Activated CD8-positive, alpha-beta memory T cell treated with anti-CD3 and anti-CD28 coated beads, Interleukin-2, amount 10 ng/mL, durations not matched to agents 7 days and 5 days (primary cell): ENCODE measurements around the gene CPA3. TPM values are rescaled to one million over a fixed set of nuclear protein-coding genes. Genes with fewer than 3 reads are reported as not detected.

Experiments used
- ATAC-seq: fragments of 150-1000 bp; cut with Tn5 transposase; one replicate; pipeline ENCODE4 v1.10.0; 2021; ENCODE audit warnings: moderate library complexity
- CTCF ChIA-PET: fragments of 350-600 bp; sonication (Branson Sonifier 250); formaldehyde crosslinking; loops from one replicate; lab custom pipeline; 2021; ENCODE audit warnings: antibody characterized with exemption; lab: Charles Lee
- DNase-seq: peaks from one replicate; pipeline ENCODE4 v3.0.0-alpha.2; 2020
- H3K27ac Mint-ChIP-seq: one replicate; pipeline ENCODE4 v1.8.0; 2021; ENCODE audit warnings: mild to moderate bottlenecking, mixed read lengths
- H3K27me3 Mint-ChIP-seq: one replicate; pipeline ENCODE4 v1.8.0; 2021; ENCODE audit warnings: mixed read lengths
- H3K36me3 Mint-ChIP-seq: one replicate; pipeline ENCODE4 v1.8.0; 2021; ENCODE audit warnings: mild to moderate bottlenecking, mixed read lengths
- H3K4me1 Mint-ChIP-seq: one replicate; pipeline ENCODE4 v1.8.0; 2021; ENCODE audit warnings: mixed read lengths
- H3K4me3 Mint-ChIP-seq: one replicate; pipeline ENCODE4 v1.8.0; 2021; ENCODE audit warnings: mild to moderate bottlenecking, moderate library complexity, mixed read lengths
- H3K9me3 Mint-ChIP-seq: one replicate; pipeline ENCODE4 v1.8.0; 2022; ENCODE audit warnings: low read depth, mixed read lengths
- total RNA-seq, 2 experiments: library from RNA; stranded (reverse); gene quantifications; one replicate each; pipeline ENCODE4 v1.2.3, GENCODE V29; 2021

The CPA3 gene
- total RNA-seq, 2 experiments from 2014 or later: not detected

DNA sequence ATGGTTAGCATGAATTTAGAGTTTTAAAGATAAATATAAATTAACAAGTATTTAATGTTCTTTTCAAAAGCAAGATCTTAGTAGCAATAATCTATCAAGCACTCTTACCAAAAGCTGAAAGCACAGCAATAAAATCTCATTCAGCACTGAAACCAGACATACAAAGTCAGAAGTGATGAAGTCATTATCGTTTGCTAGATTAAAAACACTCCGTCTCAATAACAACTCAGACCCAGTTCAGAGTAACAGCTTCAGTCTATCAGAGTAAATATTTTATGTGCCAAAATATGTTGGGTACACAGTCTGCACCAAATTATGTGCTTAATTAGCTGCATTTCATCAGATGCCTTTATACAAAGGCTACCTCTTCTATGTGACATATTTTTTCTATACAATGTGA is 41.6 kb downstream of the CPA3 start:
- ATAC-seq (no peak), DNase-seq (no peak)
- H3K4me3 Mint-ChIP-seq: no peak overlapping the region
- H3K4me1 Mint-ChIP-seq: no peaks in the 10 kb centered on the region
- CTCF ChIA-PET: no interaction called here
- no peaks in the 10 kb centered on the region for H3K9me3 Mint-ChIP-seq
- no peak overlapping the region for H3K27ac Mint-ChIP-seq
- no peaks in the 10 kb centered on the region for H3K36me3 Mint-ChIP-seq
- peaks cover 24% of the 10 kb centered on the region for H3K27me3 Mint-ChIP-seq

- Mint-ChIP-seq H3K27me3 (peaks cover 14% of the 10 kb centered on the region), H3K27ac (no peak overlapping the region), H3K4me3 (no peak overlapping the region), H3K36me3 (no peaks in the 10 kb centered on the region), H3K4me1 (no peaks in the 10 kb centered on the region), H3K9me3 (no peaks in the 10 kb centered on the region)
- ATAC-seq (no peak), DNase-seq (no peak)
- CTCF ChIA-PET: no interaction called here
Observed at GRCh38 chr3:148911173-148911572, 46.1 kb downstream of the CPA3 start.

GRCh38 chr3:148911592-148911991 is 46.5 kb downstream of the CPA3 start:
- Mint-ChIP-seq H3K4me3 (no peak overlapping the region), H3K9me3 (no peaks in the 10 kb centered on the region), H3K27me3 (peaks cover 13% of the 10 kb centered on the region), H3K36me3 (no peaks in the 10 kb centered on the region), H3K4me1 (no peaks in the 10 kb centered on the region), H3K27ac (no peak overlapping the region)
- DNase-seq (no peak), ATAC-seq (no peak)
- CTCF ChIA-PET: no interaction called here

DNA sequence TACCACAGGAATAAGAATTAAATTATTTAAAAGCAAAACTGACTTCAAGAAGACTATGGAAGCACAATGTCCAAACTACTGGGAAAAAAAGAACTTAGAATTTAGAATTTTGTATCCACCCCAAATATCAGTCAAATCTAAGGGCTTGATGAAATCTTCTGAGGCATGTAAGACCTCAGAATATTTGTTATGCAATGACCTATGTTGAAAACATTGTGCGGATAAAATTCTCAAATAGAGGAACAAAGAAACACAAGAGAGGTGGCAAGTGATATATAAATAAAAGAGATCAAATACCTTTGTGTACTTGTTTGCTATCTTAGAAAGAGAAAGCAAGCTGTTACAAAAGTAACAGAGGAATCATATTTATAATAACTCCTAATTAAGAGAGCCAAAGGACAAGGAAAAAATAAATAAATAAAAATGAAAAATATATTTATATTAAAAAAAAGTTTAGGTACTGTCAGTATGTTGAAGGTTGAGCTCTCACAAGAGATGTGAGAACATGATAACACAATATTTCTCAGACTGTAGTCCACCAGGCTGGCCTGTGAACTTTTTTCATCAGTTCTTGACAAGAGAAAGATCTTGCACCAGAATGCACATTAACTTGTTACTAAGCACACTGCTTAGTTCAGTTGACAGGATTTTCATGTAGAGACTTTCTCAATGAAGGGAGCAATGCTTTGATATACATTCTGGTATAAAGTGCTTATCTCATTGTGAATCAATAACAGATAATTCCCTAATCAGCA is 50.0 kb downstream of the CPA3 start:
- no peak overlapping the region for H3K4me3 Mint-ChIP-seq
- no peaks in the 10 kb centered on the region for H3K9me3 Mint-ChIP-seq
- DNase-seq (no peak), ATAC-seq (no peak)
- no peaks in the 10 kb centered on the region for H3K4me1 Mint-ChIP-seq
- CTCF ChIA-PET: no interaction called here
- H3K36me3 Mint-ChIP-seq: no peaks in the 10 kb centered on the region
- peaks cover 28% of the 10 kb centered on the region for H3K27me3 Mint-ChIP-seq
- no peak overlapping the region for H3K27ac Mint-ChIP-seq

- no peak overlapping the region for H3K4me3 Mint-ChIP-seq
Observed at GRCh38 chr3:148916132-148916531, 51.0 kb downstream of the CPA3 start.

GRCh38 chr3:148922467-148922866 is 57.4 kb downstream of the CPA3 start:
- Mint-ChIP-seq H3K27me3 (peaks cover 25% of the 10 kb centered on the region), H3K9me3 (no peaks in the 10 kb centered on the region), H3K4me1 (no peaks in the 10 kb centered on the region), H3K27ac (no peak overlapping the region), H3K4me3 (no peak overlapping the region), H3K36me3 (no peaks in the 10 kb centered on the region)
- no peak for ATAC-seq
- DNase-seq: no peak
- CTCF ChIA-PET: no interaction called here

More at GRCh38 chr3:148916132-148916531, 51.0 kb downstream of the CPA3 start:
- no peak for DNase-seq
- ATAC-seq: no peak
- Mint-ChIP-seq H3K4me1 (no peaks in the 10 kb centered on the region), H3K9me3 (no peaks in the 10 kb centered on the region), H3K36me3 (no peaks in the 10 kb centered on the region), H3K27ac (no peak overlapping the region), H3K27me3 (peaks cover 27% of the 10 kb centered on the region)
- CTCF ChIA-PET: no interaction called here

- peaks cover 16% of the 10 kb centered on the region for H3K27me3 Mint-ChIP-seq
- CTCF ChIA-PET: no interaction called here
- ATAC-seq: no peak
Observed at GRCh38 chr3:148923592-148923991, 58.5 kb downstream of the CPA3 start.

GRCh38 chr3:148924562-148924961 is 59.5 kb downstream of the CPA3 start:
- H3K9me3 Mint-ChIP-seq: no peaks in the 10 kb centered on the region
- CTCF ChIA-PET: no interaction called here
- H3K4me1 Mint-ChIP-seq: no peaks in the 10 kb centered on the region
- no peak overlapping the region for H3K27ac Mint-ChIP-seq
- DNase-seq: no peak
- no peak overlapping the region for H3K4me3 Mint-ChIP-seq
- no peak for ATAC-seq
- H3K27me3 Mint-ChIP-seq: peaks cover 14% of the 10 kb centered on the region
- no peaks in the 10 kb centered on the region for H3K36me3 Mint-ChIP-seq

More at GRCh38 chr3:148923592-148923991, 58.5 kb downstream of the CPA3 start:
- H3K9me3 Mint-ChIP-seq: no peaks in the 10 kb centered on the region
- no peaks in the 10 kb centered on the region for H3K4me1 Mint-ChIP-seq
- DNase-seq: no peak
- no peaks in the 10 kb centered on the region for H3K36me3 Mint-ChIP-seq
- no peak overlapping the region for H3K27ac Mint-ChIP-seq
- H3K4me3 Mint-ChIP-seq: no peak overlapping the region

GRCh38 chr3:148925845-148926244 is 60.7 kb downstream of the CPA3 start:
- H3K4me3 Mint-ChIP-seq: no peak overlapping the region
- no peaks in the 10 kb centered on the region for H3K4me1 Mint-ChIP-seq
- no peaks in the 10 kb centered on the region for H3K36me3 Mint-ChIP-seq
- no peak for ATAC-seq
- H3K27me3 Mint-ChIP-seq: peaks cover 12% of the 10 kb centered on the region
- no peak overlapping the region for H3K27ac Mint-ChIP-seq
- CTCF ChIA-PET: no interaction called here
- DNase-seq: no peak
- H3K9me3 Mint-ChIP-seq: no peaks in the 10 kb centered on the region

- no peak overlapping the region for H3K27ac Mint-ChIP-seq
- CTCF ChIA-PET: no interaction called here
- DNase-seq (no peak), ATAC-seq (no peak)
- no peaks in the 10 kb centered on the region for H3K4me1 Mint-ChIP-seq
- no peak overlapping the region for H3K4me3 Mint-ChIP-seq
- no peaks in the 10 kb centered on the region for H3K36me3 Mint-ChIP-seq
- H3K27me3 Mint-ChIP-seq: peaks cover 23% of the 10 kb centered on the region
- H3K9me3 Mint-ChIP-seq: no peaks in the 10 kb centered on the region
Observed at GRCh38 chr3:148930752-148931151, 65.7 kb downstream of the CPA3 start.

- no peak for ATAC-seq
- Mint-ChIP-seq H3K4me3 (no peak overlapping the region), H3K36me3 (no peaks in the 10 kb centered on the region), H3K27me3 (peaks cover 27% of the 10 kb centered on the region), H3K9me3 (no peaks in the 10 kb centered on the region), H3K4me1 (no peaks in the 10 kb centered on the region), H3K27ac (no peak overlapping the region)
- no peak for DNase-seq
- CTCF ChIA-PET: no interaction called here
Observed at GRCh38 chr3:148931574-148931973, 66.5 kb downstream of the CPA3 start.

GRCh38 chr3:148932972-148933371 is 67.9 kb downstream of the CPA3 start:
- no peak for ATAC-seq
- Mint-ChIP-seq H3K4me1 (no peaks in the 10 kb centered on the region), H3K9me3 (no peaks in the 10 kb centered on the region), H3K27ac (no peak overlapping the region), H3K36me3 (no peaks in the 10 kb centered on the region), H3K4me3 (no peak overlapping the region), H3K27me3 (peaks cover 34% of the 10 kb centered on the region)
- DNase-seq: no peak
- CTCF ChIA-PET: interaction anchor here (1.1 kb wide), 1 partner anchor 20 kb away, joined by 3 read pairs; no protein-coding TSS in a partner anchor

DNA sequence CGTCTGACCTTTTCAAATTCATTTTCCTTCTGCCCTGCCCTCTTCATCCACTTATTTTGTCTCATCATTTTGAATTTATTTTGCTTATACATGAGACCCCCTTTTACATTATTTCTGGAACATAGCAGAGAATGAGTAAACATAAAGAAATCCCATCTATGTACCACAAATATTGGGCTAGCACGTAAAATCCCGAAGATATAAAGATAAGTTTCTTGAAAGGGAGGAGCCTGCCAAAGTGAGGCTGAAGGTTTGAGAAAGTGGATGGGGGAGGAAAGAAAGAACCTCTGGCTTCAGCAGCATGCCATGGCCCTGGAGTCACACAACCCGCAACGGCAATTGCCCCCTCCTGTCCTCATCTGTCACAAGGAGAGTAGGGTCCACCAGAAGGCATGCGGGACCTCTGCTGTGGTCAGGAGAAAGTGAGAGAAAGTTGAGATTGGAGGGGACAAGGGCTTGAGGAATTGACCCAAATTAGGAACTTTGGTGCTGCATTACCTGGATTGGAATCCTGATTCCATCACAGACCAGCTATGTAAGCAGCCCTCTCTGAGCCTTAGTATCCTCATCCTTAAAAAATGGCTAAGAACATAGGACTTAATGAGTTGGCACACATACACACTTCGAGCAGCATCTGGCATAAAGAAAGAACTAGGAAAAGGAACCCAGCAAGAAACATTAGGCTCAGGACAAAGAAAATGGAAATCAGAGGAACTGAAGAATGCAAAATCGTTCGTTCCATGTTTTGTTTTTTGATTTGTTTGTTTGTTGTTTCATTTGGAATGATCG is 72.6 kb downstream of the CPA3 start:
- Mint-ChIP-seq H3K36me3 (no peaks in the 10 kb centered on the region), H3K27ac (no peak overlapping the region), H3K27me3 (peaks cover 44% of the 10 kb centered on the region), H3K9me3 (no peaks in the 10 kb centered on the region), H3K4me1 (no peaks in the 10 kb centered on the region), H3K4me3 (no peak overlapping the region)
- ATAC-seq (no peak), DNase-seq (no peak)
- CTCF ChIA-PET: no interaction called here

DNA sequence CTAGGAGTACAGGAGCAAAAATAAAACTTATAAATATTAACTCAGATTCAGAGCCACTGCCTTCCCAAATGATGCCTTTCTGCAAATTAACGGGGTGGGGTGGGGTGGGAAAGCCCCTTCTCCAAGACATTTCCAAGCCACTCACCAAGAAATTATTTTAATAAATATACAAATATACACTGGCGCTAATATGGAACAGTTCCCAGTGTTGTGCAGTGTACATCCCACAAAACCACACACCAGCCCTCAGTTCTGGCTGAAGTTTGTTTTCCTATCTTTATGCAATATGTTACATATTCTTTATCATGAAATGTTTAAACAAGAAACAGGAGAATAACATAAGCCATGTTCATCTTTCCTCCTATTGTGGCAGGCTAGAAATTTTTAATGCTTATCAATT is 73.2 kb downstream of the CPA3 start:
- no peak overlapping the region for H3K4me3 Mint-ChIP-seq
- ATAC-seq (no peak), DNase-seq (no peak)
- H3K36me3 Mint-ChIP-seq: no peaks in the 10 kb centered on the region
- CTCF ChIA-PET: interaction anchor here (0.6 kb wide), 1 partner anchor 21 kb away, joined by 4 read pairs; no protein-coding TSS in a partner anchor
- H3K9me3 Mint-ChIP-seq: no peaks in the 10 kb centered on the region
- H3K27me3 Mint-ChIP-seq: peaks cover 40% of the 10 kb centered on the region
- H3K4me1 Mint-ChIP-seq: no peaks in the 10 kb centered on the region
- H3K27ac Mint-ChIP-seq: no peak overlapping the region
